K562 (cell line): Measurements from ENCODE around the gene FBN1. TPM values are rescaled to one million over a fixed set of nuclear protein-coding genes. Genes with fewer than 3 reads are reported as not detected.

ENCODE experiments used
- ATAC-seq: fragments of 200-7000 bp; cut with Tn5 transposase; 3 replicates; pipeline ENCODE4 v1.9.1; 2020; ENCODE audit warnings: moderate library complexity
- BruUV-seq: library from RNA; stranded (reverse); fragments of 400-500 nt; replicated peaks from 2 replicates; lab custom pipeline; 2021; lab: Mats Ljungman, UMichigan
- CTCF ChIA-PET: fragments of 300-600 bp; formaldehyde crosslinking; extraction: SDS; loops from one replicate; lab custom pipeline; 2021; ENCODE audit warnings: low intra/inter-chr PET ratio; lab: Yijun Ruan, JAX
- POLR2A ChIA-PET: fragments of 300-600, 350-650 bp; sonication (Branson Sonifier 250); formaldehyde crosslinking; extraction: SDS; loops from one replicate; lab custom pipeline; 2021; ENCODE audit warnings: antibody characterized with exemption, inconsistent platforms; lab: Yijun Ruan, JAX
- DNase-seq, 4 experiments: peaks; one replicate each; pipeline versions ENCODE4 v3.0.0 to v3.0.0-alpha.2; 2011 to 2018; ENCODE audit warnings: low spot score in 3 of 4, mixed read lengths in 3 of 4; ENCODE audit errors: extremely low read depth in 1 of 4
- FAIRE-seq: peaks from 2 replicates; lab custom pipeline; 2011; peaks lifted over from hg19 to GRCh38; lab: Jason Lieb, UNC
- H2AFZ ChIP-seq: 2 replicates; pipeline ENCODE4 v1.6.0; 2011; ENCODE audit warnings: low read depth, low read length, control low read depth, inconsistent platforms
- H3K27ac ChIP-seq: fragments of 200-600 bp; 3 replicates; pipeline ENCODE4 v1.8.0; 2011; ENCODE audit warnings: low read depth, mild to moderate bottlenecking, control low read depth, inconsistent platforms, low read length, moderate library complexity, mixed read lengths; ENCODE audit errors: extremely low read depth
- H3K27me3 ChIP-seq, 2 experiments: fragments of 300-600 bp in 1 of 2; 2 replicates in 1 of 2; 3 replicates in 1 of 2; pipeline versions ENCODE4 v1.6.0 to v1.8.0; 2011; ENCODE audit warnings: inconsistent platforms in 2 of 2, low read length in 2 of 2, mild to moderate bottlenecking in 1 of 2, mixed read lengths in 1 of 2, moderate library complexity in 1 of 2; ENCODE audit not compliant: control insufficient read depth in 2 of 2, insufficient read depth in 2 of 2
- H3K36me3 ChIP-seq: fragments of 300-600 bp; 3 replicates; pipeline ENCODE4 v1.8.0; 2011; ENCODE audit warnings: mild to moderate bottlenecking, low read length, inconsistent platforms; ENCODE audit not compliant: control insufficient read depth, insufficient read depth
- H3K4me1 ChIP-seq, 2 experiments: fragments of 200-600 bp in 1 of 2; replicated peaks in 1 of 2; 2 replicates in 1 of 2; 3 replicates in 1 of 2; pipeline versions ENCODE4 v1.5.1 to v1.8.0; 2011; ENCODE audit warnings: inconsistent platforms in 2 of 2, low read length in 2 of 2, mild to moderate bottlenecking in 1 of 2, mixed read lengths in 1 of 2, moderate library complexity in 1 of 2; ENCODE audit not compliant: control insufficient read depth in 2 of 2, insufficient read depth in 2 of 2
- H3K4me2 ChIP-seq: 2 replicates; pipeline ENCODE4 v1.6.1; 2011; ENCODE audit warnings: low read length, control low read depth, inconsistent platforms, mixed read lengths; ENCODE audit not compliant: insufficient read depth
- H3K4me3 ChIP-seq: fragments of 200-600 bp; sonication (generic), shearing (Covaris generic); 2 replicates; pipeline ENCODE4 v1.5.1; 2016; ENCODE audit warnings: control low read depth, inconsistent platforms
- H3K79me2 ChIP-seq: fragments of 200-600 bp; 3 replicates; pipeline ENCODE4 v1.8.0; 2011; ENCODE audit warnings: low read length, inconsistent platforms; ENCODE audit not compliant: control insufficient read depth, insufficient read depth
- H3K9ac ChIP-seq, 2 experiments: 2 replicates each; pipeline versions ENCODE4 v1.6.0 to v1.6.1; 2011; ENCODE audit warnings: low read depth in 2 of 2, low read length in 2 of 2, control low read depth in 1 of 2, inconsistent platforms in 1 of 2, mild to moderate bottlenecking in 1 of 2, mixed read lengths in 1 of 2; ENCODE audit not compliant: insufficient read depth in 1 of 2
- H3K9me1 ChIP-seq: one replicate; pipeline ENCODE4 v1.6.0; 2011; ENCODE audit warnings: inconsistent platforms, mild to moderate bottlenecking, low read length, moderate library complexity; ENCODE audit not compliant: control insufficient read depth, insufficient read depth
- H3K9me3 ChIP-seq: replicated peaks from 2 replicates; pipeline ENCODE4 v1.5.1; 2011; ENCODE audit warnings: low read depth, low read length, inconsistent platforms; ENCODE audit not compliant: control insufficient read depth, insufficient read depth
- H4K20me1 ChIP-seq: replicated peaks from 2 replicates; pipeline ENCODE4 v1.6.1; 2011; ENCODE audit warnings: low read length, inconsistent platforms, mixed read lengths; ENCODE audit not compliant: control insufficient read depth, insufficient read depth
- ETV6 ChIP-seq, 3 experiments: fragments of 150-350 bp in 1 of 3; sonication (generic) in 1 of 3; formaldehyde crosslinking in 1 of 3; IDR thresholded peaks; 2 replicates each; pipeline versions ENCODE4 v1.6.1 to v1.8.0; 2014 to 2022; ENCODE audit warnings: borderline replicate concordance in 2 of 3, low read depth in 2 of 3, antibody characterized with exemption in 1 of 3, low read length in 1 of 3, mild to moderate bottlenecking in 1 of 3, missing genetic modification reagents in 1 of 3
- EZH2 ChIP-seq: IDR thresholded peaks from 2 replicates; pipeline ENCODE4 v1.6.1; 2012; ENCODE audit warnings: low read depth, mild to moderate bottlenecking, inconsistent platforms, low read length, borderline replicate concordance
- HDAC6 ChIP-seq: IDR thresholded peaks from 2 replicates; pipeline ENCODE4 v1.6.1; 2012; ENCODE audit warnings: low read depth, mild to moderate bottlenecking, control low read depth, inconsistent platforms, low read length, moderate library complexity
- HEY1 ChIP-seq: fragments of 250-450 bp; sonication (Bioruptor Pico); IDR thresholded peaks from 2 replicates; pipeline ENCODE4 v1.5.0; 2020; ENCODE audit warnings: mild to moderate bottlenecking, moderate library complexity, borderline replicate concordance
- MBD2 ChIP-seq: sonication (generic); IDR thresholded peaks from 2 replicates; pipeline ENCODE4 v1.6.1; 2016; ENCODE audit warnings: low read depth, borderline replicate concordance
- POLR2AphosphoS2 ChIP-seq: IDR thresholded peaks from 2 replicates; pipeline ENCODE4 v1.6.1; 2012; ENCODE audit warnings: low read length, improper control_type of control experiment
- PRPF4 ChIP-seq: fragments of 200-400 bp; formaldehyde crosslinking; IDR thresholded peaks from one replicate; pipeline ENCODE4 v1.6.1; 2017; ENCODE audit warnings: low read length, low read depth, mild to moderate bottlenecking; ENCODE audit not compliant: insufficient read depth, poor library complexity, severe bottlenecking
- RBM39 ChIP-seq: fragments of 200-400 bp; formaldehyde crosslinking; optimal IDR thresholded peaks from 2 replicates; pipeline ENCODE3; 2018; ENCODE audit warnings: low read depth, low read length
- ZNF551 ChIP-seq: fragments of 250-450 bp; sonication (Bioruptor Pico); IDR thresholded peaks from 2 replicates; pipeline ENCODE4 v1.5.0; 2021; ENCODE audit warnings: mild to moderate bottlenecking, moderate library complexity
- WGBS: fragments of 100-300 bp; shearing (Covaris generic); methylation state at CpG from one replicate; pipeline ENCODE4 v1.1.6; 2016; ENCODE audit warnings: low coverage, mixed read lengths; ENCODE audit not compliant: insufficient coverage; ENCODE audit errors: missing lambda C conversion rate; 5-methylcytosine and 5-hydroxymethylcytosine counted together
- in situ Hi-C: fragments of 300-500 bp; cut with MboI; formaldehyde crosslinking; loops from 4 replicates; pipeline ENCODE4 v1.15.0; 2018; ENCODE audit warnings: inconsistent platforms, mixed read lengths
- intact Hi-C: fragments of 100-400 bp; cut with micrococcal nuclease; formaldehyde crosslinking; loops from 2 replicates; pipeline ENCODE4 v1.14.2; 2022
- polyA plus RNA-seq, 8 experiments: library from polyadenylated mRNA; depleted of rRNA in 4 of 8; stranded (reverse) in 5 of 8; unstranded in 3 of 8; fragments of >200 nt; fragmentation: Nextera tagmentation in 2 of 8; fragmentation: Illumina TruSeq in 1 of 8; extraction: Ambion mirVana in 2 of 8; extraction: Trizol in 1 of 8; gene quantifications; 2 replicates each; pipeline versions ENCODE4 v1.2.1 to v1.2.3, GENCODE V29; 2011 to 2014; ENCODE audit warnings: inconsistent platforms in 1 of 8, missing spikeins in 1 of 8
- total RNA-seq, 7 experiments: library from RNA; depleted of rRNA in 6 of 7; stranded (reverse); fragments of >200 nt in 6 of 7; fragmentation: Illumina TruSeq in 2 of 7; extraction: Trizol in 2 of 7; gene quantifications; 2 replicates each; pipeline versions ENCODE4 v1.2.1 to v1.2.3, GENCODE V29; 2011 to 2021; ENCODE audit warnings: low replicate concordance in 1 of 7
- TF ChIP-seq, protein P1 (sequence below): sonication (generic); formaldehyde crosslinking; IDR thresholded peaks from 2 replicates; pipeline ENCODE4 v1.9.0; 2022; ENCODE audit warnings: mild to moderate bottlenecking, missing genetic modification reagents
- TF ChIP-seq, protein P2 (sequence below): sonication (generic); formaldehyde crosslinking; IDR thresholded peaks from 2 replicates; pipeline ENCODE4 v1.8.0; 2023; ENCODE audit warnings: missing genetic modification reagents, mild to moderate bottlenecking, borderline replicate concordance
- TF ChIP-seq, protein P3 (sequence below): sonication (generic); formaldehyde crosslinking; IDR thresholded peaks from 2 replicates; pipeline ENCODE4 v1.8.1; 2023; ENCODE audit warnings: mild to moderate bottlenecking, missing genetic modification reagents

The FBN1 gene
- total and polyA plus RNA-seq, 9 of the 15 experiments (the other 6 are each of a cell fraction or from before 2014, with no cell fraction given), result 0.15 to 1.2 (median 0.60) TPM

DNA sequence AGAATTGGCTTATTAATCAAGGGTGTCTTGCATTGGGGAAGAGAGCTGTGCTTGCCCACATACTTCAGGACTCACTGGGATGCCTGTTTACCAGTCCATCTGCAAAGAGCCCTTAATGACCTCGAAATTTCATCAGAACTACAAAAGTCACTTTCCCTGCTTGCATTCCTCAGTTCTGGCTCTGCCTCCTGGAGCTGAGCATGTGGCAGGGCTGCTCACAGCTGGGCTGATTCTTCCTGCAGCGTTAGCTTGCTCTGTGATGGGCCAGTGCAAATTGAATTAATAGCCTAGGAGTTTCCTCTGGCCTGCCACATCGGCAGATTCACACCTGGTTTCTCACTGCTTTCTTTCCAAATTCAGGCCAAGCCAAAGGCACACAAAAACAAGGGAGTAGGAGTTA is 205.4 kb downstream of the FBN1 start:
- WGBS, result 3% methylated on average over 3 of the region's 3 CpGs
- no peaks in the 10 kb centered on the region for H3K79me2 ChIP-seq
- TF ChIP-seq ETV6 (IDR thresholded peaks at IDR 0.05; ENCODE audit: borderline replicate concordance in 1 of 2, low read depth in 2 of 2, low read length in 1 of 2) (no peak), ETV6 (CRISPR knock-in tag; IDR thresholded peaks at IDR 0.05; ENCODE audit: borderline replicate concordance) (no peak), HEY1 (CRISPR knock-in tag) (no peak), HDAC6 (no peak), POLR2AphosphoS2 (no peak), EZH2 (no peak), ZNF551 (CRISPR knock-in tag) (no peak), MBD2 (no peak), PRPF4 (no peak), RBM39 (no peak)
- TF ChIP-seq, protein P1, sequence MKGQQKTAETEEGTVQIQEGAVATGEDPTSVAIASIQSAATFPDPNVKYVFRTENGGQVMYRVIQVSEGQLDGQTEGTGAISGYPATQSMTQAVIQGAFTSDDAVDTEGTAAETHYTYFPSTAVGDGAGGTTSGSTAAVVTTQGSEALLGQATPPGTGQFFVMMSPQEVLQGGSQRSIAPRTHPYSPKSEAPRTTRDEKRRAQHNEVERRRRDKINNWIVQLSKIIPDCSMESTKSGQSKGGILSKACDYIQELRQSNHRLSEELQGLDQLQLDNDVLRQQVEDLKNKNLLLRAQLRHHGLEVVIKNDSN (CRISPR knock-in tag), result no peak
- TF ChIP-seq, protein P2, sequence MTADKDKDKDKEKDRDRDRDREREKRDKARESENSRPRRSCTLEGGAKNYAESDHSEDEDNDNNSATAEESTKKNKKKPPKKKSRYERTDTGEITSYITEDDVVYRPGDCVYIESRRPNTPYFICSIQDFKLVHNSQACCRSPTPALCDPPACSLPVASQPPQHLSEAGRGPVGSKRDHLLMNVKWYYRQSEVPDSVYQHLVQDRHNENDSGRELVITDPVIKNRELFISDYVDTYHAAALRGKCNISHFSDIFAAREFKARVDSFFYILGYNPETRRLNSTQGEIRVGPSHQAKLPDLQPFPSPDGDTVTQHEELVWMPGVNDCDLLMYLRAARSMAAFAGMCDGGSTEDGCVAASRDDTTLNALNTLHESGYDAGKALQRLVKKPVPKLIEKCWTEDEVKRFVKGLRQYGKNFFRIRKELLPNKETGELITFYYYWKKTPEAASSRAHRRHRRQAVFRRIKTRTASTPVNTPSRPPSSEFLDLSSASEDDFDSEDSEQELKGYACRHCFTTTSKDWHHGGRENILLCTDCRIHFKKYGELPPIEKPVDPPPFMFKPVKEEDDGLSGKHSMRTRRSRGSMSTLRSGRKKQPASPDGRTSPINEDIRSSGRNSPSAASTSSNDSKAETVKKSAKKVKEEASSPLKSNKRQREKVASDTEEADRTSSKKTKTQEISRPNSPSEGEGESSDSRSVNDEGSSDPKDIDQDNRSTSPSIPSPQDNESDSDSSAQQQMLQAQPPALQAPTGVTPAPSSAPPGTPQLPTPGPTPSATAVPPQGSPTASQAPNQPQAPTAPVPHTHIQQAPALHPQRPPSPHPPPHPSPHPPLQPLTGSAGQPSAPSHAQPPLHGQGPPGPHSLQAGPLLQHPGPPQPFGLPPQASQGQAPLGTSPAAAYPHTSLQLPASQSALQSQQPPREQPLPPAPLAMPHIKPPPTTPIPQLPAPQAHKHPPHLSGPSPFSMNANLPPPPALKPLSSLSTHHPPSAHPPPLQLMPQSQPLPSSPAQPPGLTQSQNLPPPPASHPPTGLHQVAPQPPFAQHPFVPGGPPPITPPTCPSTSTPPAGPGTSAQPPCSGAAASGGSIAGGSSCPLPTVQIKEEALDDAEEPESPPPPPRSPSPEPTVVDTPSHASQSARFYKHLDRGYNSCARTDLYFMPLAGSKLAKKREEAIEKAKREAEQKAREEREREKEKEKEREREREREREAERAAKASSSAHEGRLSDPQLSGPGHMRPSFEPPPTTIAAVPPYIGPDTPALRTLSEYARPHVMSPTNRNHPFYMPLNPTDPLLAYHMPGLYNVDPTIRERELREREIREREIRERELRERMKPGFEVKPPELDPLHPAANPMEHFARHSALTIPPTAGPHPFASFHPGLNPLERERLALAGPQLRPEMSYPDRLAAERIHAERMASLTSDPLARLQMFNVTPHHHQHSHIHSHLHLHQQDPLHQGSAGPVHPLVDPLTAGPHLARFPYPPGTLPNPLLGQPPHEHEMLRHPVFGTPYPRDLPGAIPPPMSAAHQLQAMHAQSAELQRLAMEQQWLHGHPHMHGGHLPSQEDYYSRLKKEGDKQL (CRISPR knock-in tag), result no peak
- TF ChIP-seq, protein P3, sequence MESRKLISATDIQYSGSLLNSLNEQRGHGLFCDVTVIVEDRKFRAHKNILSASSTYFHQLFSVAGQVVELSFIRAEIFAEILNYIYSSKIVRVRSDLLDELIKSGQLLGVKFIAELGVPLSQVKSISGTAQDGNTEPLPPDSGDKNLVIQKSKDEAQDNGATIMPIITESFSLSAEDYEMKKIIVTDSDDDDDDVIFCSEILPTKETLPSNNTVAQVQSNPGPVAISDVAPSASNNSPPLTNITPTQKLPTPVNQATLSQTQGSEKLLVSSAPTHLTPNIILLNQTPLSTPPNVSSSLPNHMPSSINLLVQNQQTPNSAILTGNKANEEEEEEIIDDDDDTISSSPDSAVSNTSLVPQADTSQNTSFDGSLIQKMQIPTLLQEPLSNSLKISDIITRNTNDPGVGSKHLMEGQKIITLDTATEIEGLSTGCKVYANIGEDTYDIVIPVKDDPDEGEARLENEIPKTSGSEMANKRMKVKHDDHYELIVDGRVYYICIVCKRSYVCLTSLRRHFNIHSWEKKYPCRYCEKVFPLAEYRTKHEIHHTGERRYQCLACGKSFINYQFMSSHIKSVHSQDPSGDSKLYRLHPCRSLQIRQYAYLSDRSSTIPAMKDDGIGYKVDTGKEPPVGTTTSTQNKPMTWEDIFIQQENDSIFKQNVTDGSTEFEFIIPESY (CRISPR knock-in tag), result no peak

More for the DNA sequence above, 205.4 kb downstream of the FBN1 start:
- Histone ChIP-seq H2AFZ (no peak overlapping the region), H3K4me2 (no peak overlapping the region), H3K9me3 (no peaks in the 10 kb centered on the region), H3K27ac (no peak overlapping the region), H3K9ac (no peak overlapping the region), H3K27me3 (no peaks in the 10 kb centered on the region), H3K9me1 (no peaks in the 10 kb centered on the region), H4K20me1 (no peaks in the 10 kb centered on the region), H3K36me3 (no peaks in the 10 kb centered on the region), H3K4me1 (no peaks in the 10 kb centered on the region), H3K4me3 (no peak overlapping the region)
- in situ Hi-C loops (no loop called here), intact Hi-C loops (no loop called here)
- DNase-seq (no peak), FAIRE-seq (no peak), ATAC-seq (no peak)
- ChIA-PET CTCF (no interaction called here), POLR2A (interaction anchor here (1.1 kb wide), 1 partner anchor 15 kb away, joined by 3 read pairs; no protein-coding TSS in a partner anchor)
- no TSS peak for BruUV-seq
